SKM-1 treated with dmso at 0.1 percent for 144 hours (cell line): ENCODE results near the gene SFI1.
A peak's percentile ranks its signal among the peaks of the same experiment; 100 is the strongest.
"Not testable (repeated sequence)": the region's sequence is repeated elsewhere in the genome, so short reads cannot be mapped to it uniquely, and the experiment has no call there.

ENCODE experiments used
- DNase-seq: peaks from one replicate; lab custom pipeline; 2025; ENCODE audit not compliant: unreplicated experiment; lab: John Stamatoyannopoulos, UW

Gene SFI1

DNA sequence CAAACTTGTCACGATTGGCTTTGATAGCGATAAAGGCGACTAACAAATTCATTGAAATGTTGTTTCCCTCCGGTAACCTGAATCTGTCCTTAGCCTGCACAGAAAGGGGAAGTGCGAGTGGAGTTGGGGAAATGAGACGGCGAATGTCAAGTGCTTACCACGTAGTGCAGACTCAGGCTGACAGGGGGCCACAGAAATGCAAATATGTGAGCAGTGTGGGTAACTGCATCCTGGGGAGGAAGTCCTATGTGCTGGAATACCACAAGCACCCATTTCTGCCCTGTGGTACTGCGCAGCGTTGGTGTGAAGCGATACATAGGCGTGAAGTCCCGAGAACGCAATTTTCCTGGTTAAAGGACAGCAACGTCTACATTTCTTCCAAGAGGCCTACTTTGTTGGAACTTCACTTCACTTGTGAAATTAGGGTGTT, 5.8 kb upstream of the SFI1 start:
- DNase-seq, result peak; percentile 93

DNA sequence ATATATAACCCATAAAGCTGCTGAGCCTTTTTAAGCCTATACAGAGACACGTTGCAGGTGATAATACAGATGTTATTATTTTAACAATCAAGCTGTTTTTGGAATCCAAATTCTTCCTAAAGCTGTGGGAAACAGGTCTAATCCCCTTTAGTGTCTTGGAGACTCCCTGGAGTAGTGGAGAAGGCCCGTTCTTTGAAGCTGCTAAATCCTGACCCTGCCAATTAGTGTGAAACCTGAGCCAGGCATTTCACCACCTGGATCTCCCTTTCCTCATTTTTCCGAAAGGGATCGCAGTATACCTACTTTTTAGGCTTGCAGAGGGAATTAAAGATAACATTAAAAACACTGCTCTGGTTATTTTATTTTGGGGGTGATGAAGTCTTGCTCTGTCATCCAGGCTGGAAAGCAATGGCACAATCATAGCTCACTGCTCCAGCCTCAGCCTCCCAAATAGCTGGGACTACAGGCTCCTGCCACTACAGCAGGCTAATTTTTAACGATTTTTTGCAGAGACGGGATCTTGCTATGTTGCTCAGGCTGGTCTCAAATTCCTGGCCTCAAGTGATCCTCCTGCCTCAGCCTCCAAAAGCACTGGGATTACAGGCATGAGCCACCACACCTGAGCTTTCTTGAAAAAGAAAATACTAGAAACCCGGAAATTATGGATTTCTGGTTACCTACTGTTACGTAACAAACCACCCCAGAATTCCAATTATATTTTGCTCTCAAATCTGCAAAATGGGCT, 4.9 kb upstream of the SFI1 start:
- no peak for DNase-seq

DNA sequence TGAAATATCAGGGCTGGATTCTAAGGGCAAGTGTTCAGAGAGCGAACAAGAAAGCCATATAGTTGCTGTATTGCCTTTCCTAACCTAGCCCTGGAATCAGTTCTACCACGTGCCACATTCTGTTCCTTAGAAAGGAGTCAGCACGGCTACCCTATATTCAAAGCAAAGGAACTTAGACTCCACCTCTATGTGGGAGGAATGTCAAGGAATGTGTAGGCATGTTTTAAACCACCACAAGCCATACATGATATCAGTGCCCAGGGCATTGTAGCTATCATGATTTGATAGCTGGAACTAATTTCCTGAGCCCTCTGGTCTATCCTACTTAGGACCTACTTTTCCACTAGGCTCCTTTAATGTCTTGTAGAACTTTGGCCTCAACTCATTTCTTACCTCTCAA, 4.2 kb upstream of the SFI1 start:
- DNase-seq, result no peak

DNA sequence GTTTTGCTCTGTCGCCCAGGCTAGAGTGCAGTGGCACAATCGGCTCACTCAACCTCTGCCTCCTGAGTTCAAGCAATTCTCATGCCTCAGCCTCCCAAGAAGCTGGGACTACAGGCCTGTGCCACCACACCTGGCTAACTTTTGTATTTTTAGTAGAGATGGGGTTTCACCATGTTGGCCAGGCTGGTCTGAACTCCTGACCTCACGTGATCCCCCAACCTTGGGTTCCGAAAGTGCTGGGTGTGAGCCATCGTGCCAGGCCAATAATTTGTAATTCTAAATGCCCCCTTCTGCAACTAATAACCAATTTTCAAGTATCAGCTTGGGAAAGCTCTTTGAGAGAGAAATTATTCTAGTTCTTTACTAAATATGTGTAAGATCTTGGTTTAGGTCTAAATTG, 3.0 kb upstream of the SFI1 start:
- not testable (repeated sequence) for DNase-seq

DNA sequence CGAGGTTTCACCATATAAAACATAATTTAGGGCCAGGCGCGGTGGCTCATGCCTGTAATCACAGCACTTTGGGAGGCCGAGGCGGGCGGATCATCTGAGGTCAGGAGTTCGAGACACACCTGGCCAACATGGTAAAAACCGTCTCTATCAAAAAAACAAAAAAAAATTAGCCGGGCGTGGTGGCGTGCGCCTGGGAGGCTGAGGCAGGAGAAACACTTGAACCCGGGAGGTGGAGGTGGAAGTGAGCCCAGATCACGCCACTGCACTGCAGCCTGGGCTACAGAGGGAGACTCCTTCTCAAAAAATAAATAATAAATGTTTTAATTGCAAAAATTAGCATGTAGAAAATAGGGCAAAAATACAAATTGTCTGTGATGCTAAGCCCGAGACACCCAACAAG, 993 bp upstream of the SFI1 start:
- DNase-seq, result no peak

DNA sequence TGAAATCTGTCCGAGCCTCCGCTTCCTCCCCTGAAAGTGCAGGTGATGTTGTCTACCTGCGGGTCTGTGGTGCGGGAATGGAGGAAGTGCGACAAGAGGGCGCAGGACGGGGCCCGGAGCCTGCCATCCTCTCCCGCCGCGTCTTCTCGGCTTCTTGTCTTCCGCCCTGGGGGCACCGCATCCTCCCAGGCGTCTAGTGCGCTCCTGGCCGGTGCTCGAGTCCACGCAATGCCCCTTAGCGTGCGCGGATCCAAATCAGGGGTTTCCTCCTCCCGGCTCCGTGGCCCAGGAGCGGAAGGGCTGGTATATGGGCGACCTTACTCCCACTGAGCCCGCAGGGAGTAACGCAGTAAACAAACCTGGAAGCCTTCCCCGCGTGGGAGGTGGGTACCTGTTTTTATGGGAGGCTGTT, 405 bp downstream of the SFI1 start:
- DNase-seq, result peak; percentile 34

DNA sequence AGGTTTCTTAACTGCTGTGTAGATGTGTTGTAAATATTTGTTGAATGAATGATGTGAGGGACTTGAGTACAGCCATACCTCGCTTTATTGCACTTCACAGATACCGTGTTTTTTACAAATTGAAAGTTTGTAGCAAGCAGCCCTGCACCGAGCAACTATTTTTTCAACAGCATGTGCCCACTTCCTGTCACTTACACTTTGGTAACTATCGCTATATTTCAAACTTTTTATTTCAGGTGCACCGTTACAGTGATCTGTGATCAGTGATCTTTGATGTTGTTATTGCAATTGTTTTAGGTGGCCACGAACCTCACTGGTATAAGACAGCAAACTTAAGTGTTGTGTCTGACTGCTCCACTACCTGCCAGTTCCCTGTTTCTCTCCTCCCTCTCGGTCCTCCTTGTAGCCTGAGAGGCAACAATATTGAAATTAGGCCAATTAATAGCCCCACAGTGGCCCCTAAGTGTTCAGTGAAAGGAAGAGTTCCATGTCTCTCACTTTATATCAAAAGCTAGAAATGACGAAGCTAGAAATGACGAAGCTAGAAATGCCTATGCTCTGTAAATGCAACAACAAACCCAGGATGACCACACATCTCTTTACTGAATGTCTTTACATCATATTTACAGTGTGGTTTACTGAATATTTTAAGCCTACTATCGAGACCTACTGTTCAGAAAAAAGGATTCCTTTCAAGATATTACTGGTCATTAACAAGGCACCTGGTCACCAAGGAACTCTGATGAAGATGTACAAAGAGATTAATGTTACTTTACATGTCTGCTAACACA, 1.0 kb downstream of the SFI1 start:
- DNase-seq, result no peak

DNA sequence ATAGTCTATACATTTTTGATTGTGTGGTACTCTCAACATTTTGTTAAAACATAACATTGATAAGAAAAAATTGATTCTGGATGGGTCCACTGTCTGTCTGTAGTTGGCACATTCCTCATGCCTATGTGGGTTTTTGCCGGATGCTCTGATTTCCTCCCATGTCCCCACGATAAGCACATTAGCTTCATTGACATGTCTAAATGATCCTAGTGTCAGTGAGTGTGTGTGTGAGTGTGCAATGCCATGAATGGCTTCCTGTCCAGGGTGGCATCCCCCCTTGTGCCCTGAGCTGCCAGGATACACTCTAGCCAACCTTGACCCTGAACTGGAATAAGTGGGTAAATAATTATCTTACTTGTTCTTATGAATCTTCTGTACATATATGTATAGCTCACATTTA, 5.4 kb downstream of the SFI1 start:
- no peak for DNase-seq

DNA sequence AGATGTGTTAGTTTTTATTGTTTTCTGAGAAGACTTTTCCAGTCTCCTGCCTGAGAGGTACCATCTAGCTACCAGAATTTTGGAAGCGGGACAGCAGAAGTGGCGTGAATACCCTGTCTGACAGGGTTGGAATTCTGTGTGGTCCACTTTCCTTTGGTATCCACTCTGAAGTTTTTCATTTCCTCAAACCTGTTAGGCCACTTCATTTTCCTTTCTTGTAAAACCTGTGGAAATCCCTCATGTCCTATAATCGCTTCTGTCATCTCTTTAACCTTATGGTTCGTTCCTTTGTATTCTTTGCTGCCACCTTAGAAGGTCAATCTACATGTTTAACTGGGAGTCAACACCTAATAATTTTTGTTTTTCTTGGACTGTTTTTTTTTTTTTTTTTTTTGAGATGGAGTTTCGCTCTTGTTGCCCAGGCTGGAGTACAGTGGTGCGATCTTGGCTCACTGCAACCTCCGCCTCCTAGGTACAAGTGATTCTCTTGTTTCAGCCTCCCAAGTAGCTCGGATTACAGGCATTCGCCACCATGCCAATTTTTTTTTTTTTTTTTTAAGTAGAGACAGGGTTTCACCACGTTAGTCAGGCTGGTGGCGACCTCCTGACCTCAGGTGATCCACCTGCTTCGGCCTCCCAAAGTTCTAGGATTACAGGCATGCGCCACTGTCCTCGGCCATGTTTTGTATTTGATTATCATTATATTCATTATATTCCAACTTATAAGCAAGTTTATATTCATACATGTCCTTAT, 7.1 kb downstream of the SFI1 start:
- DNase-seq, result no peak

DNA sequence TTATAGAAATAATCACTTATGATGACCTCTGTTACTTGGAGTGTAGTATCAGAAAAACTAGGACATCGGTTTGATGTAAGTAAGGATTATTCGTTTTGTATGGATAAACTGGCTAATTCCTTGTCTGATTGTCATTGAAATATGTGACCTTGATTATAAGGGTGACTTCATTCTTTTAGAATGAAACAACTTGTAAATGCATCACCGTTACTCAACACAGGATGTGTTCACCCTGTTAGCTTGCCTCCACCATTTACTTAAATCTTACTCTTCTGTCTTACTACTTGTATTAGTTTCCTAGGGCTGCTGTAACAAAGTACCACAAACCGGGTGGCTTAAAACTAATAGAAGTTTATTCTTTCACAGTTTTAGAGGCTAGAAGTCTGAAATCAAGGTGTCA, 7.9 kb downstream of the SFI1 start:
- DNase-seq, result no peak

DNA sequence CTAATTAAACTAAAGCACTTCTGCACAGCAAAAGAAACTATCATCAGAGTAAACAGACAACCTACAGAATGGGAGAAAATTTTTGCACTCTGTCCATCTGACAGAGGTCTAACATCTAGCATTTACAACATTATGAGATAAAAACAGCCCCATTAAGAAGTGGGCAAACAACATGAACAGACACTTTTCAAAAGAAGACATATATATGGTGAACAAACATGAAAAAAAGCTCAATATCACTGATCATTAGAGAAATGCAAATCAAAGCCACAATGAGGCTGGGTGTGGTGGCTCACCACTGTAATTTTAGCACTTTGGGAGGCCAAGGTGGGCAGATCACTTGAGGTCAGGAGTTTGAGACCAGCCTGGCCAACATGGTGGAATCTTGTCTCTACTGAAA, 11.2 kb downstream of the SFI1 start:
- DNase-seq, result not testable (repeated sequence)

DNA sequence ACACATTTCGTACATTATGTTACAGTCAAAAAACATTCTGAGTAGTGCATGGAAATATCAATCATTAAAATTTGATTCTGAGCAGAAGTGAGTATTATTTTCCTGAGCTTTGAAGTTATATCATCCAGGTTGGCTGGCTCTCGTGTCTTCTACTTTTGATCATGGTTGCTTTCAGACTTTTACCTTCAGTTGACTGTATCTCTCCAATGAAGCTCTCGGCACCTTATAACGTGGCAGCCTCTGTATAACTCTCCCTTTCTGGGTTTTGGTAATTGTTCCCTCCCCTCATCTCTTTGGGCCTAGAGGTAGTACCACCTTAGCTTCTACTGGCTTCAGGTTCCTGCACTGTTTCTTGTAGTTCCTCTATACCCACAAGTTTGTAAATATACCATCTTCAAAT, 12.2 kb downstream of the SFI1 start:
- no peak for DNase-seq

DNA sequence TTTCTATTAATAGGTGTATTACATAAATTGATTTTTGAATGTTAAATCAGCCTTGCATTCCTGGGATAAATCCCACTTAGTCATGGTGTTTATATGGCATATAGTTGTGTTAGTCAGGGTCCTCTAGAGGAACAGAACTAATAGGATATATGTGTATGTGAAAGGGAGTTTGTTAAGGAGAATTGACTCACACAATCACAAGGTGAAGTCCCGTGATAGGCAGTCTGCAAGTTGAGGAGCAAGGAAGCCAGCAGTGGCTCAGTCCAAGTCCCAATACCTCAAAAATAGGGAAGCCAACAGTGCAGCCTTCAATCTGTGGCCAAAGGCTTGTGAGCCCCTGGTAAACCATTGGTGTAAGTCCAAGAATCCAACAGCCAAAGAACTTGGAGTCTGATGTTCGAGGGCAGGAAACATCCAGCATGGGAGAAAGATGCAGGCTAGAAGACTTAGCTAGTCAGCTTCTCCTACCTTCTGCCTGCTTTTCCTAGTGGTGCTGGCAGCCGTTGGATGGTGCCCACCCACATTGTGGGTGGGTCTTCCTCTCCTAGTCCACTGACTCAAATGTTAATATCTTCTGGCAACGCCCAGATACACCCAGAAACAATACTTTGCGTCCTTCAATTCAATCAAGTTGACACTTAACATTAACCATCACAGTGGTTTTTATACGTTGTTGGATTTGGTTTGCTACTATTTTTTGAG, 12.9 kb downstream of the SFI1 start:
- DNase-seq, result no peak

DNA sequence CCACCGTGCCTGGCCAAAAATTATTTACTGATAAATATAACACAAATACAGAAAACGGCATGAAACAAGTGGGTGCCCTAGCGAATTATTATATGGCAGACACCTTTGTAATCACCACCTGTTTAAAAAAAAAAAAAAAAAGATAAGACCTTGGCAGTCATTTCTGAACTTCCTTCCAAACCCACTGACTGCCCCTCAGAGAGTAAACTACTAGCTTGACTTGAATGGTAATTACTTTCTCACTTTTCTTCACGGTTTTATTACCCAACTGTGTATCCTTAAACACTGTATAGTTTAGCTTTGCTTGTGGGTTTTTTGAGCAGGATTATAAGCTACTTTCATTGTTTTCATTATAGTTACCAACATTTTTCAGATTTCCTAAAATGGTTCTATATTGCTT, 23.7 kb downstream of the SFI1 start:
- no peak for DNase-seq

DNA sequence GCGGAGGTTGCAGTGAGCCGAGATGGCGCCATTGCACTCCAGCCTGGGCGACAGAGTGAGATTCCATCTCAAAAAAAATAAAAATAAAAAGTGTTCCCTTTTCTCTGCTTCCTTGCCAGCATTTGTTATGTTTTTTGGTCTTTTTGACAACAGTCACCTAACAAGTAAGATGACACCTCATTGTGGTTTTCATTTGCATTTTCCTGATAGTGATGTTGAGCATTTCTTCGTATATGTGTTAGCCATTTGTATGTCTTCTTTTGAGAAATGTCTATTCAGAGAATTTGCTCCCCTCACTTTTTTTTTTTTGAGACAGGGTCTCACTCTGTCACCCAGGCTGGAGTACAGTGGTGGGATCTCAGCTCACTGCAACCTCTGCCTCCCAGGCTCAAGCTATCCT, 27.8 kb downstream of the SFI1 start:
- not testable (repeated sequence) for DNase-seq

DNA sequence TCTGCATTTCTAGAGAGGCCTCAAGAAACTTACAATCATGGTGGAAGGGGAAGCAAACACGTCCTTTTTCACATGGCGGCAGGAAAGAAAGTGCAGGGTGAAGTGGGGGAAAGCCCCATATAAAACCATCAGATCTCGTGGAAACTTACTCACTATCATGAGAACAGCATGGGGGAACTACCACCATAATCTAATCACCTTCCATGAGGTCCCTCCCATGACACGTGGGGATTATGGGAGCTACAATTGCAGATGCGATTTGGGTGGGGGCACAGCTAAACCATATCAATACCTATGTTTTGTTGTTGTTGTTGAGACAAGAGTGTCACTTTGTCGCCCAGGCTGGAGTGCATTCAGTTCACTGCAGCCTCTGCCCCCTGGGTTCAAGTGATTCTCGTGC, 29.9 kb downstream of the SFI1 start:
- DNase-seq, result no peak

DNA sequence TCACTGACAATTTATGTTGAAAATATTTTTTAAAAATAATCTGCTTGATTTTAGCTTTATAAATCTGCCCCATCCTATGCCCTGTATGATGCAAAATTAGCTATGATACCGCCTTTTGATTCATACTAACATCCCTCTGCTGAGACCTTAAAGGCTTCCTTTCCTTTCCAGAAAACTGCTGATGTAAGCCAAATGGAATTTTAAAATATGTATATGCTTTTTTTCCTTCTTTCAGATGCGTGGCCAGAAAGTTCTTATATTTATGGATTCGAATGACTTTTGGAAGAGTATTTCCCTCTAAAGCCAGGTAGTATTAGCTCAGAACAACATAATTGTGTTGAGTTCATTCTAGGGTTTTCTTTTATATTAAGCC, 34.5 kb downstream of the SFI1 start:
- no peak for DNase-seq

DNA sequence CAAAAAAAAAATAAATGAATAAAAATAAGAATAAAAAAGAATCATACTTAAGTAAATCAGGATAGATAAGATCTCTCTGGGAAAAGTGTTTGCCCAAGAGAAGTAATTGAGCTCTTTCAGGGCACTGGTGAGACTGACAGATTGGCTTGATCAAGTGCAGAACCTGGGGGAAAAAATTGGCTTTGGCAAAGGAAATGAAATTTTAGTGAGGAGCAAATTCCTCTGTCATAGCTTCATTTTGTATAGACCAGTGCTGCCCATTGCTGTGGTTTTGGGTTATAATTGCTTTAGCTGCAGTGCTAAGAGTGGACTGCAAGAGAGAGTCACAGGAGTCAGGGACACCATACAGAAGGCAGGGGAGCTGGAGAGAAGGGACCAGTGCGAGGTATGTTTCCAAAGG, 35.7 kb downstream of the SFI1 start:
- DNase-seq, result no peak

DNA sequence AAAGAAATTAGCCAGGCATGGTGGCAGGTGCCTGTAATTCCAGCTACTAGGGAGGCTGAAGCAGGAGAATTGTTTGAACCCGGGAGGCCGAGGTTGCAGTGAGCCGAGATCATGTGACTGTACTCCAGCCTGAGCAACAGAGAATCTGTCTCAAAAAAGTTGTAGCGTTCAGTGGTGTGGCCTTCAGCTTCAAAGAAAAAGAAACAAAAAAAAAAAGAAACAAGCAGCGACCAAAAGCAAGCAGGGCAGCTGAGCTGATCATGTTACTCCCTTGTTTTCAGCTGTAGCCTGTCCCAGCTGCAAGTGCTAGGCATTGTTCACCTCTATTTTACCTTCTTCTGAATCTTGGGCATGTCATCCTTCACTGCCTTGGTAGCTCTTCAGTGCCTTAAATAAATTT, 37.0 kb downstream of the SFI1 start:
- no peak for DNase-seq

DNA sequence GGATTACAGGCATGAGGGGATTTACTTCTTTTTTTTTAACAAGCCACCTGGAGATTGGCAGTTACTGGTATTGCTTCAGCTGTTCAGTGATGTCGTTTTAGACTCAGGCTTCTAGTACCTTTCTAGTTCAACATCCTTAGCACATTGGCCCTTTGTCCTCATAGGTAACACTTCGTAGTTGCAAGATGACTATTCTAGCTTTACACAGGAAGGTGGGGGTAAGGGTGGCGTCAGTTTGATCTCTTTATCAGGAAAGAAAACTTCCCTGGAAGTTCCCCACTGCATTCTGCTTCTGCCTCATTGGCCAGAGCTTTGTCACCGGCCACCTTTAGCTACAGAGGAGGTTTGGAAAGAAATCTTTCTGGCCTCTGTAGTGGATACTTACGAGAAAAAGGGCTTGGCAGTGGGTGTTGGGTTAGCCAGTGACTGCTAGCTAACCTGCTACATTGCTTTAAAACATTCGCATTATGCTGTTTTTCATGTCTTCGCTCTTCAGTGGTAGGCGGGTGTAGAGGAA, 40.7 kb downstream of the SFI1 start:
- no peak for DNase-seq

DNA sequence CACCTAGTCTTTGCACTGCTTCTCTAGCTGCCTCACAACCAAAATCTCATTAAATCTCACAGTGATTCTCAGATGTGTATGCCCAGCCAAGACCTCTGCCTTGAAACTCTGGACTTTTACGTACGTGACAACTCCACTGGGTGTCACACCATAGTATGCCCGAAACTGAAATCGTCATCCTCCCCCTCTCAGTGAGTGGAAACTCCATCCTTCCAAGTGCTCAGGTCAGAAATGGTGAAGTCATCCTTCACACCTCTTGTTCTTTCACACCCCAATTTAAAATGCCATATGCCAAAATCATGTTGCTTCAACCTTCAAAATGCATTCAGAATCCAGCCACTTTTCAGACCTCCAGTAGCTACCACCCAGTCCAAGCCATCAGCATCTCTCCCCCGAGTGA, 42.5 kb downstream of the SFI1 start:
- no peak for DNase-seq
